ENCODE data around the gene TFAP2A. TPM values are rescaled to one million over a fixed set of nuclear protein-coding genes. Genes with fewer than 3 reads are reported as not detected.

Gene TFAP2A
- total RNA-seq, 6 experiments from 2014 or later, result 64.1 to 89.0 (median 83.8) TPM

DNA sequence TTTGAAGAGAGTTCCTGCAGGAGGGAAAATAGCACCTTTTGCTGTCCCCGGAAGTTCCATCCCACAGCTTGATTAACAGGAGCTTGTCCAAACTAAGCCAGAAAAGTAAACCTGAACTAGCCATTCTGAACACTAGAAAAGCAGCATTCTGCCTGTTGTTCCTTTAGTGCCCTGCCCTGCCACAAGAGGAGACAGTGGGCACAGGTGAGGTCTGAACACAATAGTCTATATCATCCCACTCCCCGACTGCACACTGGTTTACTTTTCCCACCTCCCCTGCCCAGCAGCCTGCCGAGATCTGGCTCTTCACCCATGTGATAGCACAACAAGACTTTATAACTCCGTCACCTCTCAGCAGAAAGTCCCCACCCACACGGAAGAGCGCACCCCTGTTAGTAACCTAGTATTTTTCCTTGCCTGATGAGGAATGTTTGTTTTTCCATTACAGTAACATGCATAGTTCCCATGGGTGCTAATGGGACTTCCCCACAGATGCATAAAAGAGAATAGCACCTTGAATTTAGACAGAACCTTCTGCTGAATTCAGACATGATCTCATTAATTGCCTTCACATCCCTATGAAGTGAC lies 59.7 kb downstream of the TFAP2A start:
- no peak for DNase-seq
- H3K9me3 Mint-ChIP-seq, result no peaks in the 10 kb centered on the region
- no peak overlapping the region for H3K4me3 Mint-ChIP-seq
- H3K36me3 Mint-ChIP-seq (ENCODE audit: low read depth), result no peaks in the 10 kb centered on the region
- H3K4me1 Mint-ChIP-seq (ENCODE audit: low read depth), result no peaks in the 10 kb centered on the region; the same call in 1 of the 2 replicates
- H3K27me3 Mint-ChIP-seq (ENCODE audit: insufficient read depth), result no peaks in the 10 kb centered on the region
- no peak overlapping the region for H3K27ac Mint-ChIP-seq
- no peak for TF ChIP-seq CTCF (IDR thresholded peaks at IDR 0.05)

- H3K27ac Mint-ChIP-seq, result no peak overlapping the region
- H3K9me3 Mint-ChIP-seq, result no peaks in the 10 kb centered on the region
- no peak overlapping the region for H3K4me3 Mint-ChIP-seq
- DNase-seq, result no peak
- H3K27me3 Mint-ChIP-seq (ENCODE audit: insufficient read depth), result no peaks in the 10 kb centered on the region; the same call in 1 of the 2 replicates
- H3K36me3 Mint-ChIP-seq (ENCODE audit: low read depth), result no peaks in the 10 kb centered on the region
- H3K4me1 Mint-ChIP-seq (ENCODE audit: low read depth), result peaks cover 15% of the 10 kb centered on the region
- no peak for TF ChIP-seq CTCF (IDR thresholded peaks at IDR 0.05)
These were observed 63.1 kb downstream of the TFAP2A start for GRCh38 chr6:10351791-10352190.

DNA sequence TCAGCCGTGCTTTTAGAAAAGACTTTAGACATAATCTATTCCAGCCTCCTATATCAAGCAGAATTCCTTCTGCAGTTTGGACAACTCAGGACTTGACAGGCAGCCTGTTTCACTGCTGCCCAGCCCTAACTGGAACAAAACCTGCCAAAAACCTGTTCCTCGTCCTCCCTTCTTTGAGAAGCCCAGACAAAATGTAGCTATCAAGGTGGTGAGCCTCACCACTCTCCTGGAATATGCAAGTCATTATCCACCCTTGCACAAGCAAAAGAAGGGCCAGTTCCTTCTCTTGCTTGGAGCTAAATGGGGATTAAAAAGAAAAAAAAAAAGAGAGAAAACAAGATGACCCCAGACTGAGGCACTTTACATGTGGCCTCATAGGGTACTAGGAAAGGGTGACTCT lies 64.2 kb downstream of the TFAP2A start:
- Mint-ChIP-seq H3K9me3 (no peaks in the 10 kb centered on the region), H3K27me3 (ENCODE audit: insufficient read depth) (no peaks in the 10 kb centered on the region; the same call in 1 of the 2 replicates), H3K4me1 (ENCODE audit: low read depth) (peaks cover 15% of the 10 kb centered on the region), H3K4me3 (no peak overlapping the region), H3K27ac (no peak overlapping the region), H3K36me3 (ENCODE audit: low read depth) (no peaks in the 10 kb centered on the region)
- TF ChIP-seq CTCF (IDR thresholded peaks at IDR 0.05), result no peak
- DNase-seq, result no peak

DNA sequence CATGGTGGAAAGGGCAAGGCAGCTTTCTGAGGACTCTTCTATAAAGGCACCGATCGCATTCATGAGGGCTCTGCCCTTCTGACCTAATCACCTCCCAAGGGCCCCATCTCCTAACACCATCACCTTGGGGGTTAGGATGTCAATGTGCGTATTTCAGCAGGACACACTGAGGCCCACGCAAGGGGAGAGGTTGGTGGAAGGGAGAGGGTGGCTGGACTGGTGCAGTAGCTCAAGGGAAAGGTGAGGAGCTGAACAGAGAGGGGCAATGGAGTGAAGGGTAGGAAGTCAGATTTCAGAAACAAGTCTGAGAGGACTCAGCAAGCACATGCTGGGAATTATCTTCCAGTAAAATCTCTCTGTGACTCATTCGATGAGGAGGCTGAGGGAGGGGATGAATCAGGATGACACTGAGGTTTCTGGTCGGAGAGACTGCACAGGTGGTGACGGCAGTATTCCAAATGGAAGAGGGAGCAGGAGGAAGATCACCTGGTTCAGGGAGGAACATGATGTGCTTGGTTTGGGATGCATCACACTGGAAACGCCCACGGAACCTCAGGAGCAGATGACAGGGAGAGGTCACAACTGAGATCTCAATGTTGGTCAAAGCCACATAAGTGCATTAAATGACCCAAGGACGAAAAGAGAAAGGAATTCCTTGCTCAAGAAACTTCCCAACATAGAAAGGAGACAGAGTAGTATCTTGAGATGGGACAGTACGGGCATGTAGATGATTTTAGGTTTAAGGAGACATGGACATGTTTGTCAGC lies 67.1 kb downstream of the TFAP2A start:
- no peak for TF ChIP-seq CTCF (IDR thresholded peaks at IDR 0.05)
- Mint-ChIP-seq H3K9me3 (no peaks in the 10 kb centered on the region), H3K36me3 (ENCODE audit: low read depth) (no peaks in the 10 kb centered on the region), H3K4me3 (no peak overlapping the region; the same call in 1 of the 2 replicates), H3K27me3 (ENCODE audit: insufficient read depth) (no peaks in the 10 kb centered on the region; the same call in 1 of the 2 replicates), H3K27ac (peak overlapping the region; percentile 60), H3K4me1 (ENCODE audit: low read depth) (peaks cover 15% of the 10 kb centered on the region)
- DNase-seq, result peak; percentile 88

Small RNAs within 50 kb of the gene (microRNA-seq; reads per million reads assigned to microRNA genes)
- gene MIR5689, result not detected

Other genes starting within 250 kb of the TFAP2A start
- 1 to 10 TPM in 4 of 6 experiments, under 1 TPM in 2; 0.14 to 7.1 (median 5.7) TPM for gene GCNT2, start 106.3 kb upstream of the TFAP2A start, total RNA-seq (2021; fragmentation: NEBNext Ultra II Directional; extraction: Animal tissue kit (Norgen Biotek cat#: 25700))

All from HFFc6 (cell line).